ENCODE results near the gene TRPM3.

TRPM3 gene

GRCh38 chr9:71108937-71109336, 12.5 kb downstream of the TRPM3 start:
- no peak for TF ChIP-seq CTCF (IDR thresholded peaks at IDR 0.05)
- no peaks in the 10 kb centered on the region for H3K27me3 ChIP-seq (ENCODE audit: control insufficient read depth, insufficient read depth, low read length)
- no peaks in the 10 kb centered on the region for H3K4me1 ChIP-seq
- H3K9me3 ChIP-seq (ENCODE audit: control insufficient read depth, low read length): no peaks in the 10 kb centered on the region
- no peak overlapping the region for H3K4me3 ChIP-seq (ENCODE audit: low read depth, low read length)
- no peak overlapping the region for H3K9ac ChIP-seq
- no peak overlapping the region for H3K27ac ChIP-seq
- no peak overlapping the region for H3K4me2 ChIP-seq (ENCODE audit: low read length)
- no peaks in the 10 kb centered on the region for H3K36me3 ChIP-seq (ENCODE audit: control insufficient read depth, insufficient read depth, low read length)
- no peak overlapping the region for H2AFZ ChIP-seq
- no peaks in the 10 kb centered on the region for H3K79me2 ChIP-seq

- H3K4me3 ChIP-seq (ENCODE audit: low read depth, low read length): no peak overlapping the region
- no peak overlapping the region for H2AFZ ChIP-seq
- no peaks in the 10 kb centered on the region for H3K27me3 ChIP-seq (ENCODE audit: control insufficient read depth, insufficient read depth, low read length)
- no peak overlapping the region for H3K4me2 ChIP-seq (ENCODE audit: low read length)
- H3K79me2 ChIP-seq: no peaks in the 10 kb centered on the region
- no peak overlapping the region for H3K27ac ChIP-seq
- no peak overlapping the region for H3K9ac ChIP-seq
- H3K36me3 ChIP-seq (ENCODE audit: control insufficient read depth, insufficient read depth, low read length): no peaks in the 10 kb centered on the region
- no peaks in the 10 kb centered on the region for H3K9me3 ChIP-seq (ENCODE audit: control insufficient read depth, low read length)
- no peaks in the 10 kb centered on the region for H3K4me1 ChIP-seq
- no peak for TF ChIP-seq CTCF (IDR thresholded peaks at IDR 0.05)
Measured at GRCh38 chr9:71106992-71107391, 14.4 kb downstream of the TRPM3 start.

- TF ChIP-seq CTCF (IDR thresholded peaks at IDR 0.05): no peak
- no peak overlapping the region for H3K27ac ChIP-seq
- no peak overlapping the region for H3K4me3 ChIP-seq (ENCODE audit: low read depth, low read length)
- H3K79me2 ChIP-seq: no peaks in the 10 kb centered on the region
- no peaks in the 10 kb centered on the region for H3K9me3 ChIP-seq (ENCODE audit: control insufficient read depth, low read length)
- H2AFZ ChIP-seq: no peak overlapping the region
- no peaks in the 10 kb centered on the region for H3K27me3 ChIP-seq (ENCODE audit: control insufficient read depth, insufficient read depth, low read length)
- H3K4me2 ChIP-seq (ENCODE audit: low read length): no peak overlapping the region
- no peaks in the 10 kb centered on the region for H3K36me3 ChIP-seq (ENCODE audit: control insufficient read depth, insufficient read depth, low read length)
- H3K4me1 ChIP-seq: no peaks in the 10 kb centered on the region
- no peak overlapping the region for H3K9ac ChIP-seq
Measured at GRCh38 chr9:71105192-71105591, 16.2 kb downstream of the TRPM3 start.

- Histone ChIP-seq H3K9ac (no peak overlapping the region), H3K4me3 (ENCODE audit: low read depth, low read length) (no peak overlapping the region), H3K36me3 (ENCODE audit: control insufficient read depth, insufficient read depth, low read length) (no peaks in the 10 kb centered on the region), H3K4me1 (no peaks in the 10 kb centered on the region), H2AFZ (no peak overlapping the region), H3K9me3 (ENCODE audit: control insufficient read depth, low read length) (no peaks in the 10 kb centered on the region), H3K27ac (no peak overlapping the region), H3K79me2 (no peaks in the 10 kb centered on the region), H3K4me2 (ENCODE audit: low read length) (no peak overlapping the region), H3K27me3 (ENCODE audit: control insufficient read depth, insufficient read depth, low read length) (no peaks in the 10 kb centered on the region)
- no peak for TF ChIP-seq CTCF (IDR thresholded peaks at IDR 0.05)
Measured at GRCh38 chr9:71098801-71099200, 22.6 kb downstream of the TRPM3 start.

GRCh38 chr9:71097671-71098070, 23.8 kb downstream of the TRPM3 start:
- Histone ChIP-seq H3K4me1 (no peaks in the 10 kb centered on the region), H3K4me2 (ENCODE audit: low read length) (no peak overlapping the region), H3K9me3 (ENCODE audit: control insufficient read depth, low read length) (no peaks in the 10 kb centered on the region), H3K36me3 (ENCODE audit: control insufficient read depth, insufficient read depth, low read length) (no peaks in the 10 kb centered on the region), H2AFZ (no peak overlapping the region), H3K4me3 (ENCODE audit: low read depth, low read length) (no peak overlapping the region), H3K9ac (no peak overlapping the region), H3K27me3 (ENCODE audit: control insufficient read depth, insufficient read depth, low read length) (no peaks in the 10 kb centered on the region), H3K79me2 (no peaks in the 10 kb centered on the region), H3K27ac (no peak overlapping the region)
- TF ChIP-seq CTCF (IDR thresholded peaks at IDR 0.05): no peak
